SW 1271 (cell line): ENCODE data around the gene MGME1.

Experiments
- DNase-seq, 2 experiments: peaks; one replicate each; lab custom pipeline; 2025; lab: John Stamatoyannopoulos, UW

MGME1 gene

DNA sequence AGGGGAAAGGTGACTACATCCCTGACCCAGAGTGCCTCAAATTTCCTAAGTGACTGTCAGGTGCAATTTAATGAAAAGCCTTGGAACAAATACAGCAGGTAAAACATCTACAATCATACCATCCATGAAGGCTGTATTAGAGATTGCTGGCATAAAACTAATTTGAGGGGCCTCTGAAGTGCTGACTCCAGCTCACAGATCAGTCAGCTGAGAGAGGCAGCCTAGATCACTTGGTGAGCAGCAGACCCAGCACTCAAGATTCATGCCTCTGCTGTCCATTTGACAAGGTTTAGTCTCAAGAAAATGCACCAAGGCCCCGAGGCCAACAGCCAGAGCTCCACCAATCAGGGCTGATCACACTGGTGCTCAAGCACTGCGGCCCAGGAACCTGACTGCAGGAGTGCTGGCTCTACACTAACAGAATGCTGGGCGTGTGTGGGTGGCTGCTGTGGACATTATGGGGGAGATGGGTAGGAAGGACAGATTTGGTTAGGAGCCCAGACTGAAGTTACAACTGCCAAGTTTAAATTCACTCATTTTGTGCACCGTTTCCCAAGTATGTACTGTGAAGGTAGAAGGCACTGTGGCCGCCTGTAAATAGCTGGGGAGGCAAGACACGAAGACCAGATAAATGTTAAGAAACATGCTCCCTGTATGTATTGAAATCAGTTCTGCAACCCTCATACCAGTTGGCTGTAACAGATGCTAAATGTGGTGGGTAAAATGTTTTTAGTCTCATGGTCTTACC is 28.4 kb upstream of the MGME1 start:
- no peak for DNase-seq

DNA sequence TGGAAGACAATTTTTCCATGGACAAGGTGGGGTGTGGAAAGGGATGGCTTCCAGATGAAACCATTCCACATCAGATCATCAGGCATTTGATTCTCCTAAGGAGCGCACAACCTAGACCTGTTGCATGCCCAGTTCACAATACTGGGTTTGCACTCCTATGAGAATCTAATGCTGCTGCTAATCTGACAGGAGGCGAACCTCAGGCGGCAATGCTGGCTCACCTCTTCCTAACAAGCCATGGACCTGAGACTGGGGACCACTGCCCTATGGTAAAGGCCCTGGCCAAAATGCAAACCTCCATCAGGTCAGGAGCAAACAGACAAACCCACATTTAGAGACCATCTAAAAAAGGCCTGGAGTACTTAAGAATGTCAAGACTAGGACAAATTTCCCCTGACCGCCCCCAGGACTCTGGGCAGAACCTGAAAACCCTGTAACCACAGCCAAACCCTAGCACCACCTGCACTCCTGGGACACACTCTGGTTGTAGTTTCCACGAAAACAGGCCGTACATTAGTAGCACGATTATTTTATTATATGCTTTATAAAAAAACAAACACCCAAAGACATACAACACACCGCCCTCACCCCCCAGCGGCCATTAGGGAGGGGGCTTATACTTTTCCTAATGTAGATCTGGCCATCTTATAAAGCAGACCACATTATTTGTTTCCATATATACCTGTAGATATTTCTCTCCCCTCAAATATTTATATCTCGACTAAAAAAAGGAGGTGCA is 27.6 kb upstream of the MGME1 start:
- no peak for DNase-seq

DNA sequence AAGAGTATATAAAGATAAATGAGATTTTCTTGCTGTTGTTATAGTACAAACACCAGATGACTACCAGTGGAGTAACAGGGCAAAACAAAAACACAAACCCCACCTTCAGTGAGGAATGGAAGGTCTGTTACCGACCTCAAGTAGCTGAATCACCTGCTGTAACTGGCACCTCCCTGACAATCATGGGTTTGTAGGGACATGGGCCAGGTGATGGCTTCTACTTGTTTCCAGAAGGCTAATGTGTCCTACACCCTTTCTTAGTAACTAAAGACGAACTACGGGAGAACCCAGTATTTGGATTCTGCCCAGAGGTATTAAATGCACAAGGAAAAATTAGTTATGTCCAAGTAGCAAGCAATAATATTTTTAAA is 27.0 kb upstream of the MGME1 start:
- DNase-seq = no peak

DNA sequence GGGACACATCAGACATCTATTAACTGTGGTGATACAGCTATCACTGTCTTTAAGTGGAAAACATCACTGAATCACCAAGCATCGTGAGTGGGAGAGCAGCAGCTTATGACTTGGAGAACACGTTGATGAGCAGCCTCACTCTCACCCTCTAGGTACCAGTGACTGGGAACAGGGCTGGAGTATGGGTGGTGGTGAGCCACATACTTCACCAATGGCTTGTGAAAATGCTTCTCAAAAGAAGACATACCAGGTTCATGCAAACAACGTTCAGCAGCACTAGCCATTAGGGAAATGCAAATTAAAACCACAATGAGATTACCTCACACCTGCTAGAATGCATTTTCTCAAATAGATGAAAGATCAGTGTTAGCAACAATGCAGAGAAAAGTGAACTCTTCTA is 25.5 kb upstream of the MGME1 start:
- DNase-seq = no peak

DNA sequence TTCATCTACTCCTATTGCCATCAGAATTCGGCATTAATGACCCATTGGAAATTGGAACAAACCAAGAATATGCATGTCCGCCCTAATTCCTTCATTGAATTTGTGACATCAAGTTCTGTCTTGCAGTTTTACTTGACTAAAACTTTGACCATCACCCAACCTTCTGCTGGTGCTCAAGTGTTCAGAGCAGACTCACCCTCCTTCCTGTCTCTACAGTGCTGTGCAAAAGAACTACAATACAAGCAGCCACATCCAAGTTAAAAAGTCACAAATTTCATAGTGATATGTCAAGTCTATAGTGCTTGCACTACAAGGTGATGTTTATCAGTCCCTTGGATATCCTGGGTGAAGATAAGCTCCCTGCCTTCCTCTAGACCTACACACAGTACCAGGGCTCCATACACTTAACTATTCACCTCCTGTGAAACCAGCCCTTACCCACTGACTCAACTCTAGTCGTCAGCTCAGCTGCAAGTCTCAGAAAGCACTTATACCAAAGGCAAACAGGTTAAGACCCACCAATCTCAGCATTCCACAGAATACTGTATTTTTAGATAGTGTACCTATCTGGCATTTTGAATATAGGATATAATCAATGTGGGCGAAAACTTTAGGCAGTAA is 23.9 kb upstream of the MGME1 start:
- DNase-seq = no peak

DNA sequence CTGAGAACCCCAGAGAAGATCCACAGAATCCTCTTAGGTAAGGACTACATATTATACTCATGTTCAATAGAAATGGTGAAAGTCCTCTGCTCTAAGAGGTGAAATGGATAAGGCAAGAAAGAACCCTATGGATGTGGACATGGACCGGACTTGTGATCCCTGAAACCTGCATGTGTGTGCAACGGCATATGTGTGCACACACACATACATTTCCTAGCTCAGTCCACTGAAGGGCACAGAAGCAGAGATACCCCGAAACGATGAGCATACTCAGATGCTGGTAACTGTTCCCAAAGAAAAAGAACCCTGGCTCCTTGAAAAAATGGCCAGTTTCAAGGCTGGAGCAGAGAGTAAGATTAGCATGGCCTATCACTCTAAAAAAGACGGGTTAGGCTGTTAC is 22.8 kb upstream of the MGME1 start:
- DNase-seq = no peak

DNA sequence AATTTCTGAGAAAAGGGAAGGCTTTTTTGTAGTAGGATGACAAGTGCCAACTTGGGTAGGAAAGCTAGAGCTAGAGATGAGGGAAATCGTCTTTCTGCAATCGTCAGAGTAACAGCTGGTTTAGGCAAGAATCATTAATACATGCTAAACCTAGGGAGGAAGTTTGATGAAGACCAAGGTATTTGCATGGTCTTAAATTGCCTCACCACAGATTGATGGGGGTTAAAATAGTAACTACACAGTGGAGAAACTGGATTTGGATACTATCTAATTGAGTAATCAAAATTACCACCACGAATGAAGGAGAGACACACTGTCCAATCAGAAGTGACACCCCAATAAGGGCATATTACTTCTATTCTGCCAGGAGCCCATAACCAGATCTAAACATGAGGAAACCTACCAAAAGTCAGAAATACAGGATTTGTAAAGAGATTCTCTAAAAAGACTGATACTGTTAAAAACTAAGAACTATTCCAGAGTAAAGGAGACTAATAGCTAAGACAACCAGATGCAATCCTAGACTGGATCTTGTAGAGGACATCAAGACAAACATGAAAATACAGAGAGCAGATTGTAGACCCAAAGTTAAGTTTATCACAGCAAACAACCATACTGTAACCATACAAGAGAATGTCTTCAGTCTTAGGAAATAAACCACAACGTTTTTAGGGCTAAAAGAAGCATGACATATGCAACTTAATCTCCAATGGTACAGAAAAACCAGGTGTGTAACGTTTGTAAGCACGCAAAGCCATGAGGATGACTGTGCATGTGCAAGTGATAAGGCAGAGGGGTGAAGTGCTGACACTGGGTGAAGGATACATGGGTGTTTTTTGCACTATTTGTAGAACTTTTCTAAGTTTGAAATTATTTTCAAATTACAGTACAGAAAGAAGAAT is 22.0 kb upstream of the MGME1 start:
- DNase-seq = no peak

DNA sequence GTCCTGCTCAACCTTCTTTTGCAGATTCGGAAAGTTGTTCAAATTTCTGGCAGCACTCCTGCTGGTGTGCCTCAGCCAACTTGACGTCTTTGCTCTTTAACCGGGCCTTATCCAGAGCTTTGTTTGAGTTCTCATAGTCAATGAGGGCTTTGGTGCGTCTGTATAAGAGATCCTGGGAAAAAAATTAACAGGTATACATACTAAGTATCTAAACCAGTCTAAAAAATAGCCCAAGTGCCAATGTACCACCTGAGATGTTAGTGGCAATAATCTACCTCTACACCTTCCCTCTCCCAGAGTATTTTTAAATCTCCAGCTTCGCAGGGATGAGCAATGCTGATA is 21.4 kb upstream of the MGME1 start:
- no peak for DNase-seq

DNA sequence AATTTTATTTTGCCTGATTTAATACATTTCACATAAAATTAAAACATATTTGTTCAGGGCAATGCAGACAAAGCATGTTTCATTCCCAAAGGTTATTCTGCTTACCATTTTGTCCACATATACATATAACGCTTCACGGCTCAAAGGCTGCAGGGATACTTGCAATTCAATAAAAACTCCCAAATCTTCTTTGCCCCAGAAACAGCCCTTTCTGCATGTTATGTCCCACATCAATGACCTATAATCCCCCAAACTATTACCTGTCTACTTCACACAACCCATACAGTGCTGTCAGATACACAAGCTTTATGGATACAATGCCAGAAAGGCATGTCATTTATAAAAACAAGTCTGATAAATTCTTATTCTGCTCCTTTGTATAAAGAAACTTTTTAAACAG is 20.4 kb upstream of the MGME1 start:
- no peak for DNase-seq

DNA sequence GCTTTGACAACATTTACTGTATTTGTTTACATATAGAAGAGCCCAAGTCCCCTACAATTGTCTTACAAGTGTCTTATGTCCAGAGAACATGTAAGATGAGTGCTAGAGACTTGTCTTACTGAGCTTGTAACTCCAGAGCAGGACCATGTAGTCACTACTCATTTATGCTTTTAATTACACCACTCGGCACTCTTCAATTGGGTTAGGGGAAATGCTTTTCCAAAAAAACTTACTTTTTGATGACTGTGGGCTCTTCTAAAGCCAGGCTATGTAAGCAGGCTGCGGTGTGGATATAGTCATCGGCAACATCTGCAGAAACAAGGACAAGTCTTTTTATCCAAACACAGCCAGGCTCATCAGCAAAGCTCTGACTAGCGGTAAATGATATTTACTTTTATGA is 18.9 kb upstream of the MGME1 start:
- no peak for DNase-seq

DNA sequence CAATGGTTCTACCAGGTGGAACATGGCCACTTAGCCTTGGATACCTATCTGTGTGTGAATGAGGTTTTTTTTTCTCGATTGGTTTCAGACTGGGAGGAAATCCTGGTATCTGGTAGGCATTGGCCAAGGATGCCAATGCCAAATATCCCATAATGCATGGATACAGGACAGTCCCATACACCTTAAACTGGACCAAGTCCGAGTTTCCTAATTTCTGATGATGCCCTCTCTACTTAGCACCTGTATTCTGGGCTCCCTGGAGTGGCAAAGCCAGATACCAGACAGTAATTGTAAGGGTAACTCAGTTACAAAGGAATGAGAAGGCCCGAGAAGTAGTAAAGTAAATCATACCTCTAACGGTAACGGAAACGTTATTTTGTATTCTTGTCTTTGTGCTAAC is 18.1 kb upstream of the MGME1 start:
- DNase-seq = no peak

DNA sequence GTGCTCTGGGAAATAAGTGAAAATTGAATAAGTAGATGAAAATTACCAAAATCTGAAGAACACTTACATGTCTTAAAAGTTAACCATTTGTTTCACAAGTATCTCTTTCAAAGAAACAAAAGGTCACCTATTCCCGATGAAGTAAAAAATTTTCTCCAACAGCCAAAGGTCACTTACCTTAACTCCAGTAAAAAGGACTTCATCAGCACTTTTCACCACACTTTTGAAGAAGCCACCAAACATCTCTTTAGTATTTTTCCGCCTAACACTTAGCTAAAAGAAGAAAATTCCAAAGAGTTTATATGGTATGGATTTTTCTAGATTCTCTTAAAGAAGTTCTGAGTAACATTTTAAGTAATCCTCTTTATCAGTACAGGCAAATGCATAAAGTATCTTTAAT is 17.5 kb upstream of the MGME1 start:
- no peak for DNase-seq

DNA sequence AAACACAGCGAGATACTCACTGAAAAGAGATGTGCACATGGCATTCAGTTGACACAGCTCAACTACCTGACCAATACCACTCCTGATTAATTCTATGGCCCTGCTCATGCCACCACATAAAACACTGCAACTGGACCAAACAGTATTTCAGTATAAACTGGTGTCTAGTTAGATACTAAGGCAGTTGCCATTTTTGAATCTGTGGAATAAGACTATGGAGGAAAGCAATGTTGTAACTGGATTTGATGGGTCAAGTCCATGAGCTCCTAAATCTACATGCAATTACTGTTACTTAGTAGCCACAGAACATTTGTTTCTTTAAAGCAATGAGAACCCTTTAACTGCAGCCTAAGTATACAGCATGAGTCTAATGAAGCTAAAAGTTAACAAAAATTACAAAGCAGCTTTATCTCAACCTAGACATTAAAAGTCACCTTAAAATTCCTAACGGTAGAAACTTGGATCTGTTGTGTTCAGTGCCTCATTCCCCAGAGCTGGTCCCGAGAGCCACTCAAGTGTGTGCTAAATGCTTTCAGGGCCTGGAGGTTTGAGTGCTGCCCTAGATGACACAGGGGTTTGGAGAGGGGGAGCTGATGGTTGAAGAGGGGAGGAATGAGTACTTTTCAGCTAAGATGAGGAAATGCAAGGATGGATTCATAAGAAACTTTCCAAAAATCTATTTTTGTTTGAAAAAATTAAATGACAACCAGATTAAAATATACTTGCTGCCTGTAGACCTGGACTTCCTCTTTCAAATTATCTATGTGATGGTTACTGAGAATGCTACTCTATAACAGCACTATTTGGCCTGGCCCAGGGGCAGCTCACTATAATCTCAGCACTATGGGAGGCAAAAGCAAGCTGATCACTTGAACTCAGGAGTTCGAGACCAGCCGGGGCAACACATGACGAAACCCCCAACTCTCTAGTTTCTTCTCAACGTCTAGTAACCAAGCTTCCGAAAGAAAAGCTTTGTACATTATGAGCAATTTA is 15.8 kb upstream of the MGME1 start:
- DNase-seq = no peak

DNA sequence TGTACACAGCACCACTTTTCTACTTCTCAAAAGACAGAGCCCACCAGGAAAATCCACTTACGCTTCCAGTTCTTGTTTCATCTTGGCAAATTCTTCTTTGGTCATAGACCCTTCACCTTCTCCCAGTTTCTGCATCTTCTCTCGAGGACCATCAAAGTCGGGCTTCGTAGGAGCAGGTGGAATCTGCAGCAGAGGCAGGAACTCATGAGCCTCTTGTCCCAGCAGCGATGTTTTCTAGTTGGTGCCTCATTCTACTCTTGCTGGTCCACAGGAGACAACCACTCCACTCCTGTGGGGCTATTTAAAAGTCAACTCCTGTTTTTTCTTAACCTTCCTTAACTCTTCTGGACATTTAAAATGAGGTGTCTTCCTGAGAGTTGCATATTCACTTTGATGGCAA is 14.9 kb upstream of the MGME1 start:
- DNase-seq = no peak

DNA sequence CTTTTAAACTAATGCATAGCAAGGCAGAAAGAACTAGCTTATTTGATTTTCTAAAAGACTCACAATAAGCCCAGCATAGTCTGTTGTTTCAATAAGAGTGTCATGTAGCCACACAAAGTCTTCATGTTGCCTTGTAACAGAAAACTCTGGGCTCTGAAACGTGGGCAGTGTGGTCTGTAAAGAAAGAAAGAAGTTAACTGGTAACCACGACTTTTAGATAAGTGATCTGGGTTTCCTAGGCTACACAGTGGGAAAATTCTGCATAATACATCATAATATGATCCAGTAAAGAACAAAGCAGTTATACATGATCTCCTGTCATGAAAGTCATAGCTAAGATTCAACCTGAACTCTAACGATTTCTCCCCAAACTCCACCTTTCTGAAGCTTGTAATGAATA is 13.5 kb upstream of the MGME1 start:
- DNase-seq = no peak

DNA sequence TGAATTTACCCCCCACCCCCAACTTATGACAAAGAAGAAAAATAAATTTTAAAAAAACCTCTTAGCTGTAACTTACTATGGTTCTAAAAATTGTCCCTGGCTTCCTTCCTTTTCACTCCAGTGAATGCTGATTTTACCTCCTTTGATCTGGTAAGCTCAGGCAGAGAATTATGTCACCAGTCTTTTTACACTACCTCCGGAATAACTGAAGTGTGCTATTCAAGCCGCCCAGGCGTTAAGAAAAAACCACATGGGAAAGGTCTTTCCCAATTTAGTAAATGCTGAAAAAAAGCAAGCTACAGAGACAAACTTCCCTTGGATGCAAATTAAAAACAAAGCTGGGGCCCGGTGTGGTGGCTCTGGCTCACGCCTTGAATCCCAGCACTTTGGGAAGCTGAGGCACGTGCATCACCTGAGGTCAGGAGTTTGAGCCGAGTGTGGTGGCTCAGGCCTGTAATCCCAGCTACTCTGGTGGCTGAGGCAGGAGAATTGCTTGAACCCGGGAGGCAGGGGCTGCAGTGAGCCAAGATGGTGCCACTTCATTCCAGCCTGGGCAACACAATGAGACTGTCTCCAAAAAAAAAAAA is 12.6 kb upstream of the MGME1 start:
- no peak for DNase-seq

DNA sequence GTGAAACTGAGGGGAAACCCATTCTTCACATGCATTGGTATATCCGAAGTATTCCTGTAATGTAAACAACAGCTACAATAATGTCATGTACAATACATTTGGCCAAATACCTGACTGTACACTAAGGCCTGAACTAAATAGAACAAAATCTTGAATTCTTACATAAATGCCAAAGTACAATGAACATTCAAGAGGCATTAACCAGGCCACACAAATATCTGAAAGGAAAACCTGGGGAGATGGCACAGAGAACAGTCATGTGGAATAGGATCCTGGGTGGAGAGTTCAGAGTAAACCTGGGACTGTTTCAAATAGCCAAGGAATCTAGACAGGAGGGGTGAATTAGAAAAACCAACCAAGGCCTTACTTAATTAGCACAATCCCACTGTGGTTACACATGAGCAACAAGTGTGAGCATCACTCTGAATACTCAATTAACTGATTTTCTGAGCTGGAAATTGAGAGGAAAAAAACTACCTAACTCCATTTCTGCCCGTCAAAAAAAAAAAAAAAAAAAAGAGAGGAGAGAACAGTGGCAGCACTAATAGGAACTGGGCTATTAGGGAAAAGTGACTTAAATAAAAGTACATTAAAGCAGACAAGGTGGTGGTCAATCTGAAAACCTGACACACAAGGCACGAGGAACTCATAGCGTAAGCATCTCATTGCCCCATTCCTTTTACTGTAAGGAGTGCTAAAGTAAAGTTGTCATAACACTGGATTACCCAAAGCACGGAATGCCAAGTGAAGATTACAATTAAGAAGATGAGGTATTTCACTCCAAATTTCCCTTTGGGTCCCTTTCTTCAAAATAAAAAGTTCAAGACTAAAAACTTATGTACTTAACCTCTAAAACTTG is 11.1 kb upstream of the MGME1 start:
- no peak for DNase-seq

DNA sequence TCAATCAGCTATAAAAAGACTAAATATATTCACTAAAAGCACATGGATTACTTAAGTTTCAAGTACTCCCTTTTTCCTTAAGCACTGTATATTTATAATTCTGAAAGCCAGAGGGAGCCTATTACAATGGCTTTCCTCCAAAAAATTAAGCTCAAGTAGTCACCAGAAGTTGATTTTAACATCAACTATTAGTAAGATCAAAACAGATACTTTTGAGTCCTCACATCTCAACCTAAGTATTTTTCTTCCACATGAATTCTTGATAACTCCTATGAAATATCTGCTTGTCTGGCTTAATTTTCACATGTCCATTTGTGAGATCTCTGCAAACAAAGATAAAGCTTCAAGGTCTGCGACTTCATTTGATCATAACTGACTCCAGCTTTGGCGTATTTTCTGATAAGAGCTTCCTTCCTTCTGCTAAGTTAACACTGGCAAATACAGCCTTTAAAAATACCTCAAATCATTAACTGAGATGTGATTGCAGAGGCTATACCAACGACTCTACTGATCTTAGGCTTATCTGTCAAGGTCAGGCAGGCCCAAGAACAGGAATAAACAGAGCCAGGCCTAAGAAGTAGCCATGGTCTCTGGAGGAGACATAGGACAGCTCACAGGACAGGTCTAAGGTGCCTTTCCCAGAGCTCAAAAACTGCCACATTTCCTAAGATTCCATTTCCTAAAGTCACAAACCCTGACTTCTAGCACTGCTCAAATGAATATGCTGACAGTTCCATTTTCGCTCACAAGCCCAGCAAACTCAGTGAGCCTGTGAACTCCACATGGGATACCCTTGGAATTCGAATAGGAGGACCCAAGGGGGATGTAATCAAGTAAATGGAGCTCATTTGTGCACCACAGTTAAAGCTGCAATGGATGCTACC is 10.2 kb upstream of the MGME1 start:
- no peak for DNase-seq

DNA sequence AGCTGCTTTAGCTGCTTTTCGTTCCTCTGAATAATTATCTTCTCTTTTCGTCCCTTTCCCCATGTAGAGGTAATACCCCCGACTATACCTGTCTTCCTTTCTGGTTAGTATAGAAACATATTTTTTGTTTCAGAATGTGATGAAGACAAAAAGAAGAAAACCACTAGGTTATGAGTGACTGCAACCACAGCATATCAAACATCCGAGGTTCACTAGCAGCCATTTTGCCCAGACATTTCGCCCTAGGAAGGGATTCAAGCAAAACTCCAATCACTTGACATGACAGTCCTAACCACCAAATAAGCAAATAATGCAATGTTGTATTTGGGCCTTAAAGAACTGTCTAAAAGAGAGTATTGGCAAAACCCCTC is 9.6 kb upstream of the MGME1 start:
- DNase-seq = no peak
